Sigmoid colon (tissue), 7 donors: ENCODE data around the gene BCO2. TPM values are rescaled to one million over a fixed set of nuclear protein-coding genes. Genes with fewer than 3 reads are reported as not detected.
"Not testable (repeated sequence)": the region's sequence is repeated elsewhere in the genome, so short reads cannot be mapped to it uniquely, and the experiment has no call there.

ENCODE experiments used
- DNase-seq: peaks from one replicate; pipeline ENCODE4 v3.0.0-alpha.2; 2019
- H3K27ac ChIP-seq, 4 donors: fragments of 200-600 bp; sonication (generic); one replicate each; pipeline ENCODE4 v1.5.1; 2016 to 2019; ENCODE audit warnings: mild to moderate bottlenecking in 1 of 4
- H3K27me3 ChIP-seq, 3 donors: fragments of 200-600 bp; sonication (generic); one replicate each; pipeline ENCODE4 v1.5.1; 2019; ENCODE audit warnings: mild to moderate bottlenecking in 1 of 3
- H3K36me3 ChIP-seq, 4 donors: fragments of 200-600 bp; sonication (generic); one replicate each; pipeline ENCODE4 v1.5.1; 2016 to 2019
- H3K4me1 ChIP-seq, 4 donors: fragments of 200-600 bp; sonication (generic); one replicate each; pipeline ENCODE4 v1.5.1; 2017 to 2019
- H3K4me3 ChIP-seq, 4 donors: fragments of 200-600 bp; sonication (generic); one replicate each; pipeline ENCODE4 v1.5.1; 2017 to 2019; ENCODE audit warnings: mild to moderate bottlenecking in 2 of 4, moderate library complexity in 1 of 4
- H3K9me3 ChIP-seq, 4 donors: fragments of 200-600 bp in 3 of 4; sonication (generic) in 3 of 4; one replicate each; pipeline versions ENCODE4 v1.5.1 to v1.6.1; 2013 to 2019
- EP300 ChIP-seq, 4 donors: sonication (generic); formaldehyde crosslinking; IDR thresholded peaks; one replicate each; pipeline ENCODE4 v1.6.1; 2017; ENCODE audit warnings: antibody characterized with exemption in 4 of 4
- POLR2A ChIP-seq, 2 donors: fragments of 450-650 bp; IDR thresholded peaks; one replicate each; pipeline ENCODE4 v1.6.1; 2016; ENCODE audit warnings: antibody characterized with exemption in 2 of 2, mild to moderate bottlenecking in 2 of 2, moderate library complexity in 2 of 2
- POLR2AphosphoS5 ChIP-seq, 4 donors: sonication (generic); formaldehyde crosslinking; IDR thresholded peaks; one replicate each; pipeline ENCODE4 v1.6.1; 2017; ENCODE audit warnings: antibody characterized with exemption in 4 of 4
- WGBS, 2 donors: extraction: QIAGEN DNeasy Blood & Tissue Kit; methylation state at CpG; one replicate each; pipeline ENCODE4 v1.1.7; 2013; 5-methylcytosine and 5-hydroxymethylcytosine counted together
- intact Hi-C: fragments of 100-400 bp; cut with DNase I; formaldehyde crosslinking; loops from one replicate; pipeline ENCODE4 v1.15.1; 2023
- polyA plus RNA-seq, 3 donors: library from polyadenylated mRNA; stranded (reverse); fragments of 200-250 nt; gene quantifications; one replicate each; pipeline ENCODE4 v1.2.3, GENCODE V29; 2013
- total RNA-seq, 4 donors: library from RNA; depleted of rRNA; stranded (reverse); fragments of >200 nt; gene quantifications; one replicate each; pipeline ENCODE4 v1.1.0, GENCODE V29; 2016
- TF ChIP-seq, protein P1 (sequence below), 4 experiments: fragments of 450-650 bp in 3 of 4; fragments of 200-600 bp in 1 of 4; IDR thresholded peaks; one replicate each; pipeline ENCODE4 v1.5.1; 2016 to 2019; ENCODE audit warnings: antibody characterized with exemption in 4 of 4, mild to moderate bottlenecking in 3 of 4, moderate library complexity in 2 of 4
- donor health status: healthy with polysubstance abuse.
- donor health status: Bipolar disorder and iron deficiency.
- donor health status: healthy.

The BCO2 gene
- total and polyA plus RNA-seq, 7 donors, result 3.2 to 16.9 (median 7.1) TPM; not detected in 2

- H3K27ac ChIP-seq, result peak overlapping the region in 1 of 4 donors; percentile 19
- intact Hi-C loops, result no loop called here
- H3K36me3 ChIP-seq, result no peaks in the 10 kb centered on the region
- TF ChIP-seq EP300 (IDR thresholded peaks at IDR 0.05) (no peak), POLR2AphosphoS5 (IDR thresholded peaks at IDR 0.05) (peak in 1 of 4 donors; percentile 45)
- no peaks in the 10 kb centered on the region for H3K9me3 ChIP-seq
- no peak for DNase-seq
- WGBS, 2 donors, result 10 to 51% methylated on average over 1 of the region's 1 CpG
- peaks cover 0 to 19% (median 7%) of the 10 kb centered on the region in 4 donors for H3K4me1 ChIP-seq
- no peaks in the 10 kb centered on the region for H3K27me3 ChIP-seq
- no peak overlapping the region for H3K4me3 ChIP-seq
Measured at GRCh38 chr11:112161012-112161411, 14.3 kb upstream of the BCO2 start.

DNA sequence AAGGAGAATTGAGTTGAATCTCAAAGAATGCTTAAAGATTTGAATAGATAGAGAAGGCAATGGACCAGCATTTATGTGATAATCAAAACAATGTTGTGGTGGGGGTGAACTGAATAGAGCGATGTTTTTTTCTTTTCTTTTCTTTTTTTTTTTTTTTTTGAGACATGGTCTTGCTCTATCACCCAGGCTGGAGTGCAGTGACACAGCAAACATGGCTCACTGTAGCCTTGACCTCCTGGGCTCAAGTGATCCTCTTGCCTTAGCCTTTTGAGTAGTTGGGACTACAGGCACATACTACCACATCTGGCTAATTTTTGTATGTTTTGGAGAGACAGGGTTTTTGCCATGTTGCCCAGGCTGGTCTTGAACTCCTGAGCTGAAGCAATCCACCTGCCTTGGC is 13.1 kb upstream of the BCO2 start:
- WGBS, 2 donors, result 95 to 98% methylated on average over 1 of the region's 1 CpG
- peak overlapping the region in 1 of 4 donors; percentile 33 for H3K27ac ChIP-seq
- DNase-seq, result not testable (repeated sequence)

GRCh38 chr11:112162761-112163546 is 12.4 kb upstream of the BCO2 start:
- peak overlapping the region in 1 of 4 donors; percentile 33 for H3K27ac ChIP-seq
- no peaks in the 10 kb centered on the region for H3K36me3 ChIP-seq
- TF ChIP-seq, protein P1, sequence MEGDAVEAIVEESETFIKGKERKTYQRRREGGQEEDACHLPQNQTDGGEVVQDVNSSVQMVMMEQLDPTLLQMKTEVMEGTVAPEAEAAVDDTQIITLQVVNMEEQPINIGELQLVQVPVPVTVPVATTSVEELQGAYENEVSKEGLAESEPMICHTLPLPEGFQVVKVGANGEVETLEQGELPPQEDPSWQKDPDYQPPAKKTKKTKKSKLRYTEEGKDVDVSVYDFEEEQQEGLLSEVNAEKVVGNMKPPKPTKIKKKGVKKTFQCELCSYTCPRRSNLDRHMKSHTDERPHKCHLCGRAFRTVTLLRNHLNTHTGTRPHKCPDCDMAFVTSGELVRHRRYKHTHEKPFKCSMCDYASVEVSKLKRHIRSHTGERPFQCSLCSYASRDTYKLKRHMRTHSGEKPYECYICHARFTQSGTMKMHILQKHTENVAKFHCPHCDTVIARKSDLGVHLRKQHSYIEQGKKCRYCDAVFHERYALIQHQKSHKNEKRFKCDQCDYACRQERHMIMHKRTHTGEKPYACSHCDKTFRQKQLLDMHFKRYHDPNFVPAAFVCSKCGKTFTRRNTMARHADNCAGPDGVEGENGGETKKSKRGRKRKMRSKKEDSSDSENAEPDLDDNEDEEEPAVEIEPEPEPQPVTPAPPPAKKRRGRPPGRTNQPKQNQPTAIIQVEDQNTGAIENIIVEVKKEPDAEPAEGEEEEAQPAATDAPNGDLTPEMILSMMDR (IDR thresholded peaks at IDR 0.05), result no peak
- TF ChIP-seq POLR2A (IDR thresholded peaks at IDR 0.05) (no peak), POLR2AphosphoS5 (IDR thresholded peaks at IDR 0.05) (no peak), EP300 (IDR thresholded peaks at IDR 0.05) (no peak)
- intact Hi-C loops, result no loop called here
- peaks cover 0 to 8% (median 0%) of the 10 kb centered on the region in 4 donors for H3K4me1 ChIP-seq
- DNase-seq, result no peak
- no peaks in the 10 kb centered on the region for H3K27me3 ChIP-seq
- 31 to 71% methylated on average over 6 of the region's 6 CpGs for WGBS, 2 donors
- no peaks in the 10 kb centered on the region for H3K9me3 ChIP-seq
- H3K4me3 ChIP-seq, result peak overlapping the region in 3 of 4 donors; percentile 5 to 34 (median 8)

More for the DNA sequence above, 13.1 kb upstream of the BCO2 start:
- peaks cover 0 to 14% (median 6%) of the 10 kb centered on the region in 4 donors for H3K4me1 ChIP-seq
- H3K36me3 ChIP-seq, H3K27me3 ChIP-seq, H3K9me3 ChIP-seq, H3K4me3 ChIP-seq, intact Hi-C loops: not testable (repeated sequence)

DNA sequence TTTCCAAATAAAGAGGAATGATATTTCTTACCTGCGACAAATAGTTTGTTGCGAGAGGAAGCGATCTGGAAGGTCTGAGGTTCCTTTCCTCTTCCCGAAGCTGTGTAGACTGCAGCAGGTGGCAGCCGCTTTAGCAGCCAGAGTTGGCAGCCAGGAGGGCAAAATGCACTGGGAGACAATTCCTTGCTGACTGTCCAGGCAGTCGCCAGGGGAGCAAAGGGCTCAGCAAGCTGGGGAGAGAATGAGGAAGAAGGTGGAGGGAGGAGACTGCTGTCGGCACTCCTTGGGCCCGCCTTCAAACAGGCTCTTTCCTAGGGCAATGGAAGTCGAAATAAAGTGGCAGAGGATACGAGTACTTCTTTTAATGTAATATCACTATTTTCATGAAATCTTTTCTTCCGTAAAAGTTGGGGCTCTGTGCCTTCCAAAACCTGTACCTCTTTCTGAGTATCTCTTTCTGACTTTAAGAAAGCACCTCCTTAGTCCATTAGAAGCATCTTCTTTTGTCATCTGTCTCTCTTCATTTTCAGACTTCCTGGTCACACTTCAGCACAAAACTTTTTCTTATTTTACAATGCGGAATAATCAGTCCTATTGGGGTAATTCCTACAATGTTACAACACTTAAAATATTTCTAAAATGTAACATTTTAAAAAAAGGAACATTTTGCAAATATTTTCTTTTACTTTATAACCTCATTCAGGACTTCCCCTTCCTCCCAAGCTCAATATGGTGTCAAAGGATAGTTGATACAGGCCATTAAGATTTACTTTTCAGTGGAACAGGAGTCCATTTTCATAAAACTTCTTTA is 11.2 kb upstream of the BCO2 start, which contains the start of gene IL18:
Gene IL18, minus strand, starts transcription at position 220 of the 811 bp plus-strand sequence. CDS start 9,041 bp downstream, outside the sequence.
- Histone ChIP-seq H3K36me3 (no peaks in the 10 kb centered on the region), H3K27ac (peak within 1 kb of the TSS in 1 of 4 donors; percentile 33), H3K4me1 (peaks cover 0 to 8% (median 0%) of the 10 kb centered on the region in 4 donors), H3K27me3 (no peaks in the 10 kb centered on the region), H3K9me3 (no peaks in the 10 kb centered on the region), H3K4me3 (peak within 1 kb of the TSS in 3 of 4 donors; percentile 5 to 34 (median 8))
- DNase-seq, result peak; percentile 68
- TF ChIP-seq POLR2A (IDR thresholded peaks at IDR 0.05) (peak in 1 of 2 donors; percentile 36), EP300 (IDR thresholded peaks at IDR 0.05) (no peak), POLR2AphosphoS5 (IDR thresholded peaks at IDR 0.05) (peak in 2 of 4 donors; percentile 21 to 53)
- TF ChIP-seq, protein P1 (IDR thresholded peaks at IDR 0.05), result no peak
- intact Hi-C loops, result no loop called here
- 10 to 44% methylated on average over 12 of the region's 12 CpGs for WGBS, 2 donors

GRCh38 chr11:112165049-112165448 is 10.3 kb upstream of the BCO2 start:
- no peak overlapping the region for H3K4me3 ChIP-seq
- peaks cover 0 to 8% (median 0%) of the 10 kb centered on the region in 4 donors for H3K4me1 ChIP-seq
- intact Hi-C loops, result no loop called here
- H3K36me3 ChIP-seq, result no peaks in the 10 kb centered on the region
- WGBS, 2 donors, result 34 to 38% methylated on average over 3 of the region's 3 CpGs
- no peaks in the 10 kb centered on the region for H3K27me3 ChIP-seq
- TF ChIP-seq EP300 (IDR thresholded peaks at IDR 0.05) (no peak), POLR2AphosphoS5 (IDR thresholded peaks at IDR 0.05) (no peak), POLR2A (IDR thresholded peaks at IDR 0.05) (no peak)
- TF ChIP-seq, protein P1 (IDR thresholded peaks at IDR 0.05), result no peak
- no peak overlapping the region for H3K27ac ChIP-seq
- DNase-seq, result no peak
- no peaks in the 10 kb centered on the region for H3K9me3 ChIP-seq
